ENCODE measurements around the gene CCL2. TPM values are rescaled to one million over a fixed set of nuclear protein-coding genes. Genes with fewer than 3 reads are reported as not detected.
"Not testable (repeated sequence)": the region's sequence is repeated elsewhere in the genome, so short reads cannot be mapped to it uniquely, and the experiment has no call there.

Gene CCL2
- total RNA-seq, 1 donor, result 99.3 TPM

DNA sequence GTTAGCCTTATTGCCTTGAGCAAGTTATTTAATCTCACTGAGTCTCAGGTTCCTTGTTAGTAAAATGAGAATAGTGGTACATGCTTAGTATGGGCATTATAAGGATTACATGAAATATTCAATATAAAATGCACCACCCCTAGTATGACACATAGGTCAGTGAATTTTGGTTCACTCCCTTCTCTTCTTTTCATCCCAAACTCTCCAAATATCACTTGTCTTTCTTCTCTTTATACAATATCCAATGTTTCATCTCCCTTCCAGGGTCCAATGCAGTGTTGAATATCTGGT is 28.4 kb upstream of the CCL2 start:
- H3K4me3 ChIP-seq (ENCODE audit: low read depth, low read length), result no peak overlapping the region
- TF ChIP-seq, protein P1, sequence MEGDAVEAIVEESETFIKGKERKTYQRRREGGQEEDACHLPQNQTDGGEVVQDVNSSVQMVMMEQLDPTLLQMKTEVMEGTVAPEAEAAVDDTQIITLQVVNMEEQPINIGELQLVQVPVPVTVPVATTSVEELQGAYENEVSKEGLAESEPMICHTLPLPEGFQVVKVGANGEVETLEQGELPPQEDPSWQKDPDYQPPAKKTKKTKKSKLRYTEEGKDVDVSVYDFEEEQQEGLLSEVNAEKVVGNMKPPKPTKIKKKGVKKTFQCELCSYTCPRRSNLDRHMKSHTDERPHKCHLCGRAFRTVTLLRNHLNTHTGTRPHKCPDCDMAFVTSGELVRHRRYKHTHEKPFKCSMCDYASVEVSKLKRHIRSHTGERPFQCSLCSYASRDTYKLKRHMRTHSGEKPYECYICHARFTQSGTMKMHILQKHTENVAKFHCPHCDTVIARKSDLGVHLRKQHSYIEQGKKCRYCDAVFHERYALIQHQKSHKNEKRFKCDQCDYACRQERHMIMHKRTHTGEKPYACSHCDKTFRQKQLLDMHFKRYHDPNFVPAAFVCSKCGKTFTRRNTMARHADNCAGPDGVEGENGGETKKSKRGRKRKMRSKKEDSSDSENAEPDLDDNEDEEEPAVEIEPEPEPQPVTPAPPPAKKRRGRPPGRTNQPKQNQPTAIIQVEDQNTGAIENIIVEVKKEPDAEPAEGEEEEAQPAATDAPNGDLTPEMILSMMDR (IDR thresholded peaks at IDR 0.05; ENCODE audit: insufficient read depth, low read depth, low read length), result no peak
- DNase-seq (ENCODE audit: low read depth), result no peak

DNA sequence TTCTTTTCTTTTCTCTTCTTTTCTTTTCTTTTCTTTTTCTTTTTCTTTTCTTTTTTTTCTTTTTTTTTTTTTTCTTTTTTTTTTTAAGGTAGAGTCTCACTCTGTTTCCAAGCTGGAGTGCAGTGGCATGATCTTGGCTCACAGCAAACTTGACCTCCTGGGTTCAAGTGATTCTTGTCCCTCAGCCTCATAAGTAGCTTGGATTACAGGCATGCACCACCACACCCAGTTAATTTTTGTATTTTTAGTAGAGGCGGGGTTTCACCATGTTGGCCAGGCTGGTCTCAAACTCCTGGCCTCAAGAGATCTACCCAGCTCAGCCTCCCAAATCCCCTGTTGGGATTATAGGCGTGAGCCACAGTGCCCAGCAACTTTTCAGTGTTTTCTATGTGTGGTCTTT is 27.8 kb upstream of the CCL2 start:
- not testable (repeated sequence) for H3K4me3 ChIP-seq (ENCODE audit: low read depth, low read length); DNase-seq (ENCODE audit: low read depth)

DNA sequence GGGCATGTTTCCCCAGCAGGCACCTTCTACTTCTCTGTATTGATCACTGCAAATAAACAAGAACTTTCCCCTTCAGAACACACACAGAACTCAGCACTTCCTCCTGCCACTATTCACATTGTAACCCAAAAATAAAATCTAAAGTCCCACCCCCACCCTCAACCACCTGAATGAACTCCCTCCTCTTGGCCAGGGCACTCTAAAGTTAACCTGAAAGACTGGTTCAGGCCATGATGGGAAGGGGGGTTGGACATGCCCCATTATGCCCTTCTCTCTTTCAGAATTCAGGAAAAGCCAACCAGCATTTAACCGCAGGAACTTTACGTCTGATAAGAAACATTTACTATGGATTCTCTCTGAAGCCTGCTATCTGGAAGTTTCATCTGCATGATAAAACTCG is 27.4 kb upstream of the CCL2 start:
- TF ChIP-seq, protein P1 (IDR thresholded peaks at IDR 0.05; ENCODE audit: insufficient read depth, low read depth, low read length), result no peak
- DNase-seq (ENCODE audit: low read depth), result no peak
- no peak overlapping the region for H3K4me3 ChIP-seq (ENCODE audit: low read depth, low read length)

DNA sequence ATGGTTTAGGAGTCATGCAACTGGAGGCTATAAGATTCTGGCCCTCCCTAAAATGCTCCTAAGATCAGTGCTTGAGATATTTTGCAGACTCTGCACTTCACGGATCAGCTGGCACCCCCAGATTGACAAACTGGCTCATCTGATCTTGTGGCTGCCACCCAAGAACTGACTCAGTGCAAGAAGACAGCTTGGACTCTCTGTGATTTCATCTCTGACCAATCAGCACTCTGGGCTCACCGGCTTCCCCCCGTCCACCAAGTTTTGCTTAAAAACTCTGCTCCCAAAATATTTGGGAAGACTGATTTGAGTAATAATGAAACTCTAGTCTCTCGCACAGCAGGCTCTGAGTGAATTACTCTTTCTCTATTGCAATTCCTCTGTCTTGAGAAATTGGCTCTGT is 26.3 kb upstream of the CCL2 start:
- DNase-seq (ENCODE audit: low read depth), result no peak
- TF ChIP-seq, protein P1 (IDR thresholded peaks at IDR 0.05; ENCODE audit: insufficient read depth, low read depth, low read length), result no peak
- H3K4me3 ChIP-seq (ENCODE audit: low read depth, low read length), result no peak overlapping the region

DNA sequence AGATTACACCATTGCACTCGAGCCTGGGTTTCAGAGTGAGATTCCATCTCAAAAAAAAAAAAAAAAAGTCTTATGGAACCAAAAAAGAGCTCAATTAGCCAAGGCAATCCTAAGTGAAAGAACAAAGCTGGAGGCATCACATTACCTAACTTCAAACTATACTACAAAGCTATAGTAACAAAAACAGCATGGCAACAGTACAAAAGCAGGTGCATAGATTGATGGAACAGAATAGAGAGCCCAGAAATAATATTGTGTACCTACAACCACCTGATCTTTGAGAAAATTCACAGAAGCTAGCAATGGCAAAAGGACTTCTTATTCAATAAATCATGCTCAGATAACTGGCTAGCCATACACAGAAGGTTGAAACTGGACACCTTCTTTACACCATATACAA is 24.7 kb upstream of the CCL2 start:
- DNase-seq (ENCODE audit: low read depth), result no peak
- H3K4me3 ChIP-seq (ENCODE audit: low read depth, low read length), result no peak overlapping the region
- TF ChIP-seq, protein P1 (IDR thresholded peaks at IDR 0.05; ENCODE audit: insufficient read depth, low read depth, low read length), result no peak

DNA sequence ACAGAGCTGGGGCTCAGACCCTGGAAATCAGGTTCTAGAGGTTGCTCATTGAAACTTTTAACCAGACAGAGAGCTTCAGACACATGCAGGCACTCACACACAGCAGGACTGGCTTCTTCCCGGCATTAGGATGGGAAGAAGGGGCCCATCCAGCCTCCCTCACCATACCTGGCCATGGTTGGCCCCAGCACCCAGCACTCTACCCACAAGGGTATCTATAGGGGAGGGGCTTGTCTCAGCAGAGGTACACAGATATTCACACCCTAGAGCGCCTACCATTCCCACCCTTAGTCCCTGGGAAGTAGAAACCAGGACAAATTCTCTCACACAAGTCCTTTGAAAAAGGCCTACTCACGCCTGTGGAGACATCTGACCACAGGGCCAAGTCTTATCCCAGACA is 20.5 kb upstream of the CCL2 start:
- TF ChIP-seq, protein P1 (IDR thresholded peaks at IDR 0.05; ENCODE audit: insufficient read depth, low read depth, low read length), result no peak
- no peak overlapping the region for H3K4me3 ChIP-seq (ENCODE audit: low read depth, low read length)
- DNase-seq (ENCODE audit: low read depth), result no peak

DNA sequence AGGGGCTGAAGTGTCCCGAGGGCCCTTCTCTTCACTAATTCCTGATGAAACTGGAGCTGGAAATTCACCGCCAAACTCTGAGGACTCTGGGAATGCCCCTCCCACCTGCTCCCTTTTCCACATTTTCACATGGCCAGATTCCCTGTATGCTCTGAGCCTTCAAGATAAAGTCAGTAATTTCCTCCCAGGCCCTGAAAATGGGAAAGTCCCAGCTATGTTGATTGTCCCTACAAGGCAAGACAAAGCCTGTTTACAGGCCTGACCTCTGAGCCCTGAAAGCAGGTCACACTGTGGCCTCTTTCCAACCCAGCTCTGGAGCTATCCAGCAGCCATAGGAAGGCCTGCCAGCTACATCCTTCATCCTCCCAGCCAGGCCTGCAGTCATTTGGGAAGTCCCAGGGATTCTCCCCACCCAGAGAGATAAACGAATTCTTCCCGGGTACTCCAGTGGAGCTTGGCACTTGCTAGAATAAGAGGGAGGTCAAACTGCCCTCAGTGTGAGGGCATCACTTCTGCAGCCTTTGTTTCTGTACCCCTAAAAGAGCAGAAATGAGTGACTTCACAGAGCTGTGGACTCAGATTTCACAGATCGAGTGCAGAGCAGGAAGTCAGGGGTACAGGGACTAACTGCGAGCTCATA is 19.6 kb upstream of the CCL2 start:
- TF ChIP-seq, protein P1 (IDR thresholded peaks at IDR 0.05; ENCODE audit: insufficient read depth, low read depth, low read length), result no peak
- no peak overlapping the region for H3K4me3 ChIP-seq (ENCODE audit: low read depth, low read length)
- no peak for DNase-seq (ENCODE audit: low read depth)
